GM23248 (cell line): ENCODE measurements around the gene SMC1B. TPM values are rescaled to one million over a fixed set of nuclear protein-coding genes. Genes with fewer than 3 reads are reported as not detected.

Experiments
- DNase-seq: peaks from one replicate; pipeline ENCODE4 v3.0.0-alpha.2; 2015
- H2AFZ ChIP-seq: fragments of 200-600 bp; sonication (generic); 2 replicates; pipeline ENCODE4 v1.6.1; 2016; ENCODE audit warnings: antibody characterized with exemption
- H3F3A ChIP-seq: fragments of 200-600 bp; sonication (generic); 2 replicates; pipeline ENCODE4 v1.6.1; 2016; ENCODE audit warnings: mild to moderate bottlenecking, antibody characterized with exemption, mixed run types; ENCODE audit not compliant: insufficient read depth
- H3K27ac ChIP-seq: fragments of 200-600 bp; sonication (generic); 2 replicates; pipeline ENCODE4 v1.5.1; 2016; ENCODE audit warnings: mild to moderate bottlenecking
- H3K27me3 ChIP-seq: fragments of 200-600 bp; sonication (generic); replicated peaks from 2 replicates; pipeline ENCODE4 v1.6.1; 2016; ENCODE audit warnings: mild to moderate bottlenecking; ENCODE audit not compliant: insufficient read depth
- H3K36me3 ChIP-seq: fragments of 200-600 bp; sonication (generic); 2 replicates; pipeline ENCODE4 v1.6.1; 2016; ENCODE audit warnings: low read depth, mild to moderate bottlenecking
- H3K4me1 ChIP-seq: fragments of 200-600 bp; sonication (generic); 2 replicates; pipeline ENCODE4 v1.6.1; 2016; ENCODE audit warnings: mild to moderate bottlenecking; ENCODE audit not compliant: insufficient read depth
- H3K4me2 ChIP-seq: fragments of 200-600 bp; sonication (generic); one replicate; pipeline ENCODE4 v1.6.1; 2016; ENCODE audit warnings: mild to moderate bottlenecking; ENCODE audit not compliant: unreplicated experiment
- H3K4me3 ChIP-seq: fragments of 200-600 bp; sonication (generic); 2 replicates; pipeline ENCODE4 v1.5.1; 2016; ENCODE audit warnings: mild to moderate bottlenecking
- H3K79me2 ChIP-seq: fragments of 200-600 bp; sonication (generic); 2 replicates; pipeline ENCODE4 v1.6.1; 2016; ENCODE audit warnings: mild to moderate bottlenecking; ENCODE audit not compliant: insufficient read depth
- H3K9ac ChIP-seq: fragments of 200-600 bp; sonication (generic); 2 replicates; pipeline ENCODE4 v1.6.1; 2016; ENCODE audit warnings: mild to moderate bottlenecking
- H3K9me2 ChIP-seq: fragments of 200-600 bp; sonication (generic); 2 replicates; pipeline ENCODE4 v1.6.1; 2016; ENCODE audit warnings: mixed run types, mild to moderate bottlenecking, moderate library complexity; ENCODE audit not compliant: insufficient read depth
- H3K9me3 ChIP-seq: fragments of 200-600 bp; sonication (generic); one replicate; pipeline ENCODE4 v1.6.1; 2017; ENCODE audit warnings: low read depth
- H4K20me1 ChIP-seq: fragments of 200-600 bp; sonication (generic); 2 replicates; pipeline ENCODE4 v1.6.0; 2016; ENCODE audit not compliant: insufficient read depth
- EZH2 ChIP-seq: fragments of 200-600 bp; sonication (generic); IDR thresholded peaks from 2 replicates; pipeline ENCODE4 v1.6.1; 2018; ENCODE audit warnings: antibody characterized with exemption, mild to moderate bottlenecking; ENCODE audit not compliant: insufficient read depth, poor library complexity, severe bottlenecking
- EZH2phosphoT487 ChIP-seq: fragments of 200-600 bp; sonication (generic); IDR thresholded peaks from 2 replicates; pipeline ENCODE4 v1.6.1; 2018; ENCODE audit warnings: antibody characterized with exemption, moderate library complexity, mild to moderate bottlenecking, low read depth; ENCODE audit not compliant: insufficient read depth
- WGBS, 2 experiments: methylation state at CpG; one replicate each; pipeline ENCODE4 v1.1.6; 2015 to 2017; ENCODE audit warnings: low lambda C conversion rate in 2 of 2, low coverage in 1 of 2; ENCODE audit errors: missing lambda C conversion rate in 2 of 2; 5-methylcytosine and 5-hydroxymethylcytosine counted together
- in situ Hi-C: fragments of 300-500 bp; cut with MboI; formaldehyde crosslinking; loops from 2 replicates; pipeline ENCODE4 v1.15.0; 2020
- polyA plus RNA-seq: library from polyadenylated mRNA; unstranded; fragments of >200 nt; fragmentation: Nextera tagmentation; extraction: Ambion mirVana; gene quantifications from 2 replicates; pipeline ENCODE4 v1.2.1, GENCODE V29; 2016
- total RNA-seq: library from RNA; depleted of rRNA; stranded (reverse); fragments of >200 nt; shearing (Covaris generic); gene quantifications from 2 replicates; pipeline ENCODE4 v1.2.3, GENCODE V29; 2014

SMC1B gene
- total and polyA plus RNA-seq, 2 experiments from 2014 or later = 0.08 TPM; not detected in 1

- peak overlapping the region; percentile 31 for H3K4me2 ChIP-seq
- no peak overlapping the region for H3K4me3 ChIP-seq
- H3K9me3 ChIP-seq = no peaks in the 10 kb centered on the region
- WGBS, 2 experiments = 25% methylated on average over 6 of the region's 6 CpGs
- H3F3A ChIP-seq = peaks cover 52% of the 10 kb centered on the region
- H3K27me3 ChIP-seq = no peaks in the 10 kb centered on the region
- DNase-seq = peak; percentile 55
- H3K9me2 ChIP-seq = no peaks in the 10 kb centered on the region
- no peaks in the 10 kb centered on the region for H3K79me2 ChIP-seq
- in situ Hi-C loops = no loop called here
- peaks cover 61% of the 10 kb centered on the region for H3K4me1 ChIP-seq
- TF ChIP-seq EZH2phosphoT487 (no peak), EZH2 (no peak)
- peak overlapping the region; percentile 33; the same call in 1 of the 2 replicates for H3K9ac ChIP-seq
- H4K20me1 ChIP-seq = no peaks in the 10 kb centered on the region
- peak overlapping the region; percentile 62 for H3K27ac ChIP-seq
- no peak overlapping the region for H2AFZ ChIP-seq
- H3K36me3 ChIP-seq = no peaks in the 10 kb centered on the region
These were observed 40.4 kb upstream of the SMC1B start for GRCh38 chr22:45453764-45454163.

- Histone ChIP-seq H3K4me3 (no peak overlapping the region), H3K9ac (no peak overlapping the region), H3K4me1 (peaks cover 67% of the 10 kb centered on the region), H3K27me3 (no peaks in the 10 kb centered on the region), H3K27ac (peak overlapping the region; percentile 62), H3K36me3 (no peaks in the 10 kb centered on the region), H3F3A (peaks cover 52% of the 10 kb centered on the region), H3K79me2 (no peaks in the 10 kb centered on the region), H3K4me2 (peak overlapping the region; percentile 31), H3K9me3 (no peaks in the 10 kb centered on the region), H2AFZ (no peak overlapping the region), H4K20me1 (no peaks in the 10 kb centered on the region), H3K9me2 (no peaks in the 10 kb centered on the region)
- 6 to 10% methylated on average over 8 of the region's 8 CpGs for WGBS, 2 experiments
- TF ChIP-seq EZH2 (no peak), EZH2phosphoT487 (no peak)
- DNase-seq = peak; percentile 86
- in situ Hi-C loops = no loop called here
These were observed 39.4 kb upstream of the SMC1B start for GRCh38 chr22:45452565-45453379.

- in situ Hi-C loops = no loop called here
- Histone ChIP-seq H4K20me1 (no peaks in the 10 kb centered on the region), H3K4me2 (peak overlapping the region; percentile 31), H3K79me2 (no peaks in the 10 kb centered on the region), H3K36me3 (no peaks in the 10 kb centered on the region), H3K27ac (peak overlapping the region; percentile 62; the same call in 1 of the 2 replicates), H3K4me1 (peaks cover 67% of the 10 kb centered on the region), H2AFZ (no peak overlapping the region), H3F3A (peaks cover 52% of the 10 kb centered on the region), H3K4me3 (no peak overlapping the region), H3K9me3 (no peaks in the 10 kb centered on the region), H3K9me2 (no peaks in the 10 kb centered on the region), H3K9ac (no peak overlapping the region), H3K27me3 (no peaks in the 10 kb centered on the region)
- TF ChIP-seq EZH2 = no peak
- no peak for TF ChIP-seq EZH2phosphoT487
- no peak for DNase-seq
- 41 to 46% methylated on average over 6 of the region's 6 CpGs for WGBS, 2 experiments
These were observed 38.6 kb upstream of the SMC1B start for GRCh38 chr22:45451972-45452371.

GRCh38 chr22:45450921-45451651 is 37.7 kb upstream of the SMC1B start:
- Histone ChIP-seq H3K4me2 (peak overlapping the region; percentile 34), H4K20me1 (no peaks in the 10 kb centered on the region), H3K4me1 (peaks cover 73% of the 10 kb centered on the region), H2AFZ (peak overlapping the region; percentile 1; the same call in 1 of the 2 replicates), H3K27ac (peak overlapping the region; percentile 83), H3F3A (peaks cover 58% of the 10 kb centered on the region), H3K9me3 (no peaks in the 10 kb centered on the region), H3K79me2 (no peaks in the 10 kb centered on the region), H3K4me3 (peak overlapping the region; percentile 36), H3K27me3 (no peaks in the 10 kb centered on the region), H3K9me2 (no peaks in the 10 kb centered on the region), H3K9ac (peak overlapping the region; percentile 34), H3K36me3 (no peaks in the 10 kb centered on the region)
- DNase-seq = peak; percentile 91
- peak; percentile 92 for TF ChIP-seq EZH2phosphoT487
- TF ChIP-seq EZH2 = no peak
- WGBS, 2 experiments = 8 to 9% methylated on average over 12 of the region's 12 CpGs
- in situ Hi-C loops = no loop called here
